WTC11 (cell line): Measurements from ENCODE around the gene ETV2. TPM values are rescaled to one million over a fixed set of nuclear protein-coding genes. Genes with fewer than 3 reads are reported as not detected.

Experiments used
- ATAC-seq: fragments of 200-7000 bp; cut with Tn5 transposase; 2 replicates; pipeline ENCODE4 v1.10.0; 2021; ENCODE audit warnings: mild to moderate bottlenecking, moderate library complexity
- CTCF ChIA-PET: fragments of 300-600 bp; sonication (Branson Sonifier 250); formaldehyde crosslinking; loops from one replicate; lab custom pipeline; 2021; ENCODE audit warnings: antibody characterized with exemption; lab: Charles Lee
- POLR2A ChIA-PET: fragments of 350-600 bp; sonication (Branson Sonifier 250); formaldehyde crosslinking; loops from one replicate; lab custom pipeline; 2021; ENCODE audit warnings: antibody characterized with exemption; lab: Charles Lee
- DNase-seq: peaks from one replicate; pipeline ENCODE4 v3.0.0; 2021; ENCODE audit warnings: low spot score
- H3K27ac Mint-ChIP-seq: 2 replicates; pipeline ENCODE4 v1.8.0; 2021; ENCODE audit warnings: mixed read lengths
- H3K27me3 Mint-ChIP-seq: 2 replicates; pipeline ENCODE4 v1.8.0; 2021; ENCODE audit warnings: low read depth, mild to moderate bottlenecking, moderate library complexity, mixed read lengths
- H3K36me3 Mint-ChIP-seq: 2 replicates; pipeline ENCODE4 v1.8.0; 2021; ENCODE audit warnings: mixed read lengths
- H3K4me1 Mint-ChIP-seq: 2 replicates; pipeline ENCODE4 v1.8.0; 2022; ENCODE audit warnings: mixed read lengths
- H3K4me3 Mint-ChIP-seq: 2 replicates; pipeline ENCODE4 v1.8.0; 2021; ENCODE audit warnings: mild to moderate bottlenecking, moderate library complexity, mixed read lengths
- H3K9me3 Mint-ChIP-seq: 2 replicates; pipeline ENCODE4 v1.8.0; 2021; ENCODE audit warnings: mixed read lengths
- AFF4 ChIP-seq: sonication (generic); formaldehyde crosslinking; IDR thresholded peaks from 2 replicates; pipeline ENCODE4 v1.8.1; 2023; ENCODE audit warnings: mild to moderate bottlenecking, missing genetic modification reagents, borderline replicate concordance
- ESRRA ChIP-seq: sonication (generic); formaldehyde crosslinking; IDR thresholded peaks from 2 replicates; pipeline ENCODE4 v1.8.1; 2022; ENCODE audit warnings: mild to moderate bottlenecking, missing genetic modification reagents, borderline replicate concordance
- FOXJ3 ChIP-seq: sonication (generic); formaldehyde crosslinking; IDR thresholded peaks from 2 replicates; pipeline ENCODE4 v1.9.0; 2021; ENCODE audit warnings: missing genetic modification reagents, mild to moderate bottlenecking, borderline replicate concordance
- GRHL2 ChIP-seq: fragments of 250-450 bp; sonication (Bioruptor Pico); IDR thresholded peaks from 2 replicates; pipeline ENCODE4 v1.8.0; 2022; ENCODE audit warnings: mild to moderate bottlenecking, moderate library complexity; ENCODE audit not compliant: insufficient replicate concordance, severe bottlenecking
- GTF2I ChIP-seq: fragments of 250-450 bp; sonication (Bioruptor Pico); conservative IDR thresholded peaks from 2 replicates; pipeline ENCODE4 v1.4.0; 2021; ENCODE audit warnings: mild to moderate bottlenecking
- HMGA2 ChIP-seq: fragments of 250-450 bp; sonication (Bioruptor Pico); IDR thresholded peaks from 2 replicates; pipeline ENCODE4 v1.4.0; 2021; ENCODE audit warnings: mild to moderate bottlenecking, moderate library complexity
- IRF2 ChIP-seq: sonication (generic); formaldehyde crosslinking; IDR thresholded peaks from 2 replicates; pipeline ENCODE4 v1.8.0; 2022; ENCODE audit warnings: low read depth, missing genetic modification reagents, borderline replicate concordance
- KAT7 ChIP-seq: sonication (generic); formaldehyde crosslinking; IDR thresholded peaks from 2 replicates; pipeline ENCODE4 v1.8.1; 2023; ENCODE audit warnings: missing genetic modification reagents, mild to moderate bottlenecking, borderline replicate concordance
- MXD4 ChIP-seq: fragments of 250-450 bp; sonication (Bioruptor Pico); IDR thresholded peaks from 2 replicates; pipeline ENCODE4 v1.8.0; 2021; ENCODE audit warnings: mild to moderate bottlenecking, moderate library complexity, borderline replicate concordance
- NFE2L1 ChIP-seq: sonication (generic); formaldehyde crosslinking; IDR thresholded peaks from 2 replicates; pipeline ENCODE4 v1.8.1; 2023; ENCODE audit warnings: missing genetic modification reagents
- RELA ChIP-seq: sonication (generic); formaldehyde crosslinking; IDR thresholded peaks from 2 replicates; pipeline ENCODE4 v1.8.1; 2022; ENCODE audit warnings: missing genetic modification reagents, mild to moderate bottlenecking, borderline replicate concordance
- SOX15 ChIP-seq: fragments of 250-450 bp; sonication (Bioruptor Pico); IDR thresholded peaks from 2 replicates; pipeline ENCODE4 v1.9.0; 2021; ENCODE audit warnings: mild to moderate bottlenecking
- TCF7 ChIP-seq: sonication (generic); formaldehyde crosslinking; IDR thresholded peaks from 2 replicates; pipeline ENCODE4 v1.8.0; 2022; ENCODE audit warnings: mild to moderate bottlenecking, low read depth, missing genetic modification reagents, moderate library complexity
- TEAD1 ChIP-seq: sonication (generic); formaldehyde crosslinking; IDR thresholded peaks from 2 replicates; pipeline ENCODE4 v1.8.0; 2022; ENCODE audit warnings: mild to moderate bottlenecking, missing genetic modification reagents
- TEAD4 ChIP-seq: sonication (generic); formaldehyde crosslinking; IDR thresholded peaks from 2 replicates; pipeline ENCODE4 v1.8.0; 2022; ENCODE audit warnings: mild to moderate bottlenecking, missing genetic modification reagents
- ZNF121 ChIP-seq: sonication (generic); formaldehyde crosslinking; IDR thresholded peaks from 2 replicates; pipeline ENCODE4 v1.8.0; 2023; ENCODE audit warnings: missing genetic modification reagents
- ZNF138 ChIP-seq: sonication (generic); formaldehyde crosslinking; conservative IDR thresholded peaks from 2 replicates; pipeline ENCODE4 v1.8.1; 2022; ENCODE audit warnings: mild to moderate bottlenecking, moderate library complexity, missing genetic modification reagents
- ZNF219 ChIP-seq: sonication (generic); formaldehyde crosslinking; IDR thresholded peaks from 2 replicates; pipeline ENCODE4 v1.8.0; 2023; ENCODE audit warnings: missing genetic modification reagents, mild to moderate bottlenecking, borderline replicate concordance
- ZNF232 ChIP-seq: sonication (generic); formaldehyde crosslinking; IDR thresholded peaks from 2 replicates; pipeline ENCODE4 v1.8.0; 2022; ENCODE audit warnings: mild to moderate bottlenecking, missing genetic modification reagents
- ZNF263 ChIP-seq: sonication (generic); formaldehyde crosslinking; IDR thresholded peaks from 2 replicates; pipeline ENCODE4 v1.8.1; 2022; ENCODE audit warnings: low read depth, mild to moderate bottlenecking, moderate library complexity, missing genetic modification reagents
- ZNF416 ChIP-seq: fragments of 250-450 bp; sonication (Bioruptor Pico); IDR thresholded peaks from 2 replicates; pipeline ENCODE4 v1.9.0; 2021; ENCODE audit warnings: mild to moderate bottlenecking, inconsistent platforms
- total RNA-seq: library from RNA; stranded (reverse); gene quantifications from 3 replicates; pipeline ENCODE4 v1.2.3, GENCODE V29; 2021
- TF ChIP-seq, protein P1 (sequence below): sonication (generic); formaldehyde crosslinking; IDR thresholded peaks from 2 replicates; pipeline ENCODE4 v1.8.1; 2023; ENCODE audit warnings: mild to moderate bottlenecking, missing genetic modification reagents
- TF ChIP-seq, protein P2 (sequence below): sonication (generic); formaldehyde crosslinking; IDR thresholded peaks from 2 replicates; pipeline ENCODE4 v1.8.1; 2022; ENCODE audit warnings: low read depth, missing genetic modification reagents, borderline replicate concordance
- TF ChIP-seq, protein P3 (sequence below): sonication (generic); formaldehyde crosslinking; IDR thresholded peaks from 2 replicates; pipeline ENCODE4 v1.8.0; 2022; ENCODE audit warnings: mild to moderate bottlenecking, missing genetic modification reagents
- TF ChIP-seq, protein P4 (sequence below): sonication (generic); formaldehyde crosslinking; IDR thresholded peaks from 2 replicates; pipeline ENCODE4 v1.8.1; 2022; ENCODE audit warnings: missing genetic modification reagents, borderline replicate concordance

Gene ETV2
- total RNA-seq, 1 experiment from 2014 or later: 1.7 TPM

DNA sequence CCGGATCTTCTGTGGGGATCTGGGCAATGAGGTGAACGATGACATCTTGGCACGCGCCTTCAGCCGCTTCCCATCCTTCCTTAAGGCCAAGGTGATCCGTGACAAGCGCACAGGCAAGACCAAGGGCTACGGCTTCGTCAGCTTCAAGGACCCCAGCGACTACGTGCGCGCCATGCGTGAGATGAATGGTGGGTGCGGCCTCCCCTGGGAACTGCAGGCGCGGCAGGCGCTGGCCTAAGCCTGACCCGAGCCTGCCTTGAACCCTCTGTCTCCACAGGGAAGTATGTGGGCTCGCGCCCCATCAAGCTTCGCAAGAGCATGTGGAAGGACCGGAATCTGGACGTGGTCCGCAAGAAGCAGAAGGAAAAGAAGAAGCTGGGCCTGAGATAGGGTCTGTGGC is 4.4 kb upstream of the ETV2 start:
- CTCF ChIA-PET: interaction anchor here (0.7 kb wide), 1 partner anchor 18 kb away, joined by 3 read pairs; no protein-coding TSS in a partner anchor
- POLR2A ChIA-PET: no interaction called here
- peaks cover 26% of the 10 kb centered on the region for H3K36me3 Mint-ChIP-seq

GRCh38 chr19:35639321-35639639 is 2.3 kb upstream of the ETV2 start:
- H3K36me3 Mint-ChIP-seq: peaks cover 18% of the 10 kb centered on the region
- no peaks in the 10 kb centered on the region for H3K27me3 Mint-ChIP-seq
- peak overlapping the region; percentile 1; the same call in 1 of the 2 replicates for H3K27ac Mint-ChIP-seq
- H3K4me1 Mint-ChIP-seq: peaks cover 23% of the 10 kb centered on the region
- ChIA-PET CTCF (no interaction called here), POLR2A (interaction anchor here (0.5 to 0.7 kb wide), 3 partner anchors 16 to 262 kb away, joined by 4 to 7 read pairs (median 5); no protein-coding TSS in a partner anchor)
- ATAC-seq (no peak), DNase-seq (no peak)
- TF ChIP-seq TEAD4 (CRISPR knock-in tag): no peak
- TF ChIP-seq, protein P1, sequence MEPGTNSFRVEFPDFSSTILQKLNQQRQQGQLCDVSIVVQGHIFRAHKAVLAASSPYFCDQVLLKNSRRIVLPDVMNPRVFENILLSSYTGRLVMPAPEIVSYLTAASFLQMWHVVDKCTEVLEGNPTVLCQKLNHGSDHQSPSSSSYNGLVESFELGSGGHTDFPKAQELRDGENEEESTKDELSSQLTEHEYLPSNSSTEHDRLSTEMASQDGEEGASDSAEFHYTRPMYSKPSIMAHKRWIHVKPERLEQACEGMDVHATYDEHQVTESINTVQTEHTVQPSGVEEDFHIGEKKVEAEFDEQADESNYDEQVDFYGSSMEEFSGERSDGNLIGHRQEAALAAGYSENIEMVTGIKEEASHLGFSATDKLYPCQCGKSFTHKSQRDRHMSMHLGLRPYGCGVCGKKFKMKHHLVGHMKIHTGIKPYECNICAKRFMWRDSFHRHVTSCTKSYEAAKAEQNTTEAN (CRISPR knock-in tag): no peak
- no peak for TF ChIP-seq ZNF416
- no peak for TF ChIP-seq AFF4 (CRISPR knock-in tag)
- no peak for TF ChIP-seq ZNF121 (CRISPR knock-in tag)
- TF ChIP-seq IRF2 (CRISPR knock-in tag): no peak
- no peak for TF ChIP-seq SOX15
- no peak for TF ChIP-seq GTF2I (CRISPR knock-in tag)
- no peak for TF ChIP-seq NFE2L1 (CRISPR knock-in tag)
- no peak for TF ChIP-seq ZNF219 (CRISPR knock-in tag)
- TF ChIP-seq, protein P2, sequence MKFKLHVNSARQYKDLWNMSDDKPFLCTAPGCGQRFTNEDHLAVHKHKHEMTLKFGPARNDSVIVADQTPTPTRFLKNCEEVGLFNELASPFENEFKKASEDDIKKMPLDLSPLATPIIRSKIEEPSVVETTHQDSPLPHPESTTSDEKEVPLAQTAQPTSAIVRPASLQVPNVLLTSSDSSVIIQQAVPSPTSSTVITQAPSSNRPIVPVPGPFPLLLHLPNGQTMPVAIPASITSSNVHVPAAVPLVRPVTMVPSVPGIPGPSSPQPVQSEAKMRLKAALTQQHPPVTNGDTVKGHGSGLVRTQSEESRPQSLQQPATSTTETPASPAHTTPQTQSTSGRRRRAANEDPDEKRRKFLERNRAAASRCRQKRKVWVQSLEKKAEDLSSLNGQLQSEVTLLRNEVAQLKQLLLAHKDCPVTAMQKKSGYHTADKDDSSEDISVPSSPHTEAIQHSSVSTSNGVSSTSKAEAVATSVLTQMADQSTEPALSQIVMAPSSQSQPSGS (CRISPR knock-in tag): no peak
- TF ChIP-seq TEAD1 (CRISPR knock-in tag): no peak
- TF ChIP-seq ZNF232 (CRISPR knock-in tag): no peak
- TF ChIP-seq ZNF138 (CRISPR knock-in tag): no peak
- no peaks in the 10 kb centered on the region for H3K9me3 Mint-ChIP-seq
- H3K4me3 Mint-ChIP-seq: no peak overlapping the region

More for the DNA sequence above, 4.4 kb upstream of the ETV2 start:
- no peak for TF ChIP-seq ESRRA
- TF ChIP-seq, protein P3, sequence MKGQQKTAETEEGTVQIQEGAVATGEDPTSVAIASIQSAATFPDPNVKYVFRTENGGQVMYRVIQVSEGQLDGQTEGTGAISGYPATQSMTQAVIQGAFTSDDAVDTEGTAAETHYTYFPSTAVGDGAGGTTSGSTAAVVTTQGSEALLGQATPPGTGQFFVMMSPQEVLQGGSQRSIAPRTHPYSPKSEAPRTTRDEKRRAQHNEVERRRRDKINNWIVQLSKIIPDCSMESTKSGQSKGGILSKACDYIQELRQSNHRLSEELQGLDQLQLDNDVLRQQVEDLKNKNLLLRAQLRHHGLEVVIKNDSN (CRISPR knock-in tag): no peak
- TF ChIP-seq FOXJ3 (CRISPR knock-in tag): no peak
- no peak for TF ChIP-seq TEAD1 (CRISPR knock-in tag)
- no peak for TF ChIP-seq HMGA2
- TF ChIP-seq, protein P4, sequence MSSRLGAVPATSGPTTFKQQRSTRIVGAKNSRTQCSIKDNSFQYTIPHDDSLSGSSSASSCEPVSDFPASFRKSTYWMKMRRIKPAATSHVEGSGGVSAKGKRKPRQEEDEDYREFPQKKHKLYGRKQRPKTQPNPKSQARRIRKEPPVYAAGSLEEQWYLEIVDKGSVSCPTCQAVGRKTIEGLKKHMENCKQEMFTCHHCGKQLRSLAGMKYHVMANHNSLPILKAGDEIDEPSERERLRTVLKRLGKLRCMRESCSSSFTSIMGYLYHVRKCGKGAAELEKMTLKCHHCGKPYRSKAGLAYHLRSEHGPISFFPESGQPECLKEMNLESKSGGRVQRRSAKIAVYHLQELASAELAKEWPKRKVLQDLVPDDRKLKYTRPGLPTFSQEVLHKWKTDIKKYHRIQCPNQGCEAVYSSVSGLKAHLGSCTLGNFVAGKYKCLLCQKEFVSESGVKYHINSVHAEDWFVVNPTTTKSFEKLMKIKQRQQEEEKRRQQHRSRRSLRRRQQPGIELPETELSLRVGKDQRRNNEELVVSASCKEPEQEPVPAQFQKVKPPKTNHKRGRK: no peak
- no peak for TF ChIP-seq TCF7 (CRISPR knock-in tag)
- no peak for TF ChIP-seq ZNF263 (CRISPR knock-in tag)
- TF ChIP-seq ZNF121 (CRISPR knock-in tag): no peak
- TF ChIP-seq KAT7 (CRISPR knock-in tag): no peak
- TF ChIP-seq MXD4: no peak
- no peak for TF ChIP-seq GRHL2 (CRISPR knock-in tag)
- no peak for TF ChIP-seq RELA (CRISPR knock-in tag)
- no peak for ATAC-seq
- Mint-ChIP-seq H3K9me3 (no peaks in the 10 kb centered on the region), H3K4me3 (no peak overlapping the region), H3K27ac (no peak overlapping the region), H3K27me3 (no peaks in the 10 kb centered on the region), H3K4me1 (peaks cover 20% of the 10 kb centered on the region)
- no peak for DNase-seq
